Activated gamma-delta T cell (primary cell): ENCODE measurements around the gene GPR161.
"Not testable (repeated sequence)": the region's sequence is repeated elsewhere in the genome, so short reads cannot be mapped to it uniquely, and the experiment has no call there.

Source experiments
- DNase-seq: peaks from one replicate; lab custom pipeline; 2025; lab: John Stamatoyannopoulos, UW
- total RNA-seq, 2 donors: gene quantifications; one replicate each; lab custom pipeline; 2026; lab: John Stamatoyannopoulos, UW

GPR161 gene
- 0.56 to 2.0 reads per million in 2 donors for total RNA-seq

- peak; percentile 18 for DNase-seq
Observed at GRCh38 chr1:168136709-168137514, at the start of gene GPR161. Gene GPR161 (minus strand): TSS chr1:168136930. CDS start chr1:168104850, 32,080 bp downstream.

- DNase-seq = not testable (repeated sequence)
Observed at GRCh38 chr1:168181063-168181720, 44.5 kb upstream of the GPR161 start.

GRCh38 chr1:168180148-168180524, 43.4 kb upstream of the GPR161 start:
- DNase-seq = no peak

- DNase-seq = no peak
Observed at GRCh38 chr1:168179438-168180147, 42.9 kb upstream of the GPR161 start.

GRCh38 chr1:168178638-168179437, 42.1 kb upstream of the GPR161 start, which contains the start of gene TIPRL:
Gene TIPRL (plus strand): TSS chr1:168178962. CDS start chr1:168179078, 116 bp downstream.
- peak; percentile 85 for DNase-seq

- DNase-seq = no peak
Observed at GRCh38 chr1:168178227-168178637, 41.5 kb upstream of the GPR161 start.

- DNase-seq = no peak
Observed at GRCh38 chr1:168172250-168172915, 35.7 kb upstream of the GPR161 start.

GRCh38 chr1:168170564-168171508, 34.1 kb upstream of the GPR161 start:
- DNase-seq = no peak

GRCh38 chr1:168167806-168168205, 31.1 kb upstream of the GPR161 start:
- no peak for DNase-seq

GRCh38 chr1:168164771-168165170, 28.0 kb upstream of the GPR161 start:
- no peak for DNase-seq

- DNase-seq = no peak
Observed at GRCh38 chr1:168163670-168164069, 26.9 kb upstream of the GPR161 start.

GRCh38 chr1:168161459-168161858, 24.7 kb upstream of the GPR161 start:
- DNase-seq = no peak

- DNase-seq = no peak
Observed at GRCh38 chr1:168159979-168160378, 23.2 kb upstream of the GPR161 start.

GRCh38 chr1:168159251-168159650, 22.5 kb upstream of the GPR161 start:
- DNase-seq = no peak

GRCh38 chr1:168157638-168158037, 20.9 kb upstream of the GPR161 start:
- DNase-seq = no peak

- no peak for DNase-seq
Observed at GRCh38 chr1:168155910-168156309, 19.2 kb upstream of the GPR161 start.

GRCh38 chr1:168154707-168155106, 18.0 kb upstream of the GPR161 start:
- not testable (repeated sequence) for DNase-seq

- DNase-seq = no peak
Observed at GRCh38 chr1:168151935-168152334, 15.2 kb upstream of the GPR161 start.

- DNase-seq = no peak
Observed at GRCh38 chr1:168150283-168150682, 13.6 kb upstream of the GPR161 start.

- DNase-seq = no peak
Observed at GRCh38 chr1:168148916-168149315, 12.2 kb upstream of the GPR161 start.
